SK-N-SH treated with all-trans-retinoic acid at 6 μM for 48 hours (cell line): Measurements from ENCODE around the gene ACKR4.

Experiments used
- ATAC-seq: fragments of 200-7000 bp; cut with Tn5 transposase; 3 replicates; pipeline ENCODE4 v1.9.1; 2020; ENCODE audit warnings: mild to moderate bottlenecking, moderate library complexity
- ARNTL ChIP-seq: fragments of 450-650 bp; formaldehyde crosslinking; IDR thresholded peaks from 2 replicates; pipeline ENCODE4 v1.5.0; 2020; ENCODE audit warnings: low read depth, mild to moderate bottlenecking, moderate library complexity, borderline replicate concordance
- BACH2 ChIP-seq: fragments of 250-450 bp; sonication (Bioruptor Pico); IDR thresholded peaks from 2 replicates; pipeline ENCODE4 v1.9.0; 2021; ENCODE audit warnings: mild to moderate bottlenecking, borderline replicate concordance
- CSDC2 ChIP-seq: fragments of 250-450 bp; sonication (Bioruptor Pico); IDR thresholded peaks from 2 replicates; pipeline ENCODE4 v1.5.0; 2020; ENCODE audit warnings: mild to moderate bottlenecking, moderate library complexity
- ESRRG ChIP-seq: fragments of 250-450 bp; sonication (Bioruptor Pico); IDR thresholded peaks from 2 replicates; pipeline ENCODE4 v1.6.1; 2021; ENCODE audit warnings: mild to moderate bottlenecking
- GLIS3 ChIP-seq: fragments of 250-450 bp; sonication (Bioruptor Pico); IDR thresholded peaks from 2 replicates; pipeline ENCODE4 v1.5.0; 2020; ENCODE audit warnings: mild to moderate bottlenecking, moderate library complexity
- ISL1 ChIP-seq: fragments of 250-450 bp; sonication (Bioruptor Pico); IDR thresholded peaks from 2 replicates; pipeline ENCODE4 v2.1.2; 2022; ENCODE audit warnings: mild to moderate bottlenecking, moderate library complexity
- OSR1 ChIP-seq: fragments of 250-450 bp; sonication (Bioruptor Pico); IDR thresholded peaks from 2 replicates; pipeline ENCODE4 v1.8.0; 2022; ENCODE audit warnings: moderate library complexity, mild to moderate bottlenecking, inconsistent platforms
- PPARA ChIP-seq: fragments of 250-450 bp; sonication (Bioruptor Pico); IDR thresholded peaks from 2 replicates; pipeline ENCODE4 v1.5.0; 2020; ENCODE audit warnings: mild to moderate bottlenecking, borderline replicate concordance
- RARB ChIP-seq: fragments of 250-450 bp; sonication (Bioruptor Pico); IDR thresholded peaks from 2 replicates; pipeline ENCODE4 v1.8.0; 2021; ENCODE audit warnings: mild to moderate bottlenecking, moderate library complexity
- SNAI2 ChIP-seq: fragments of 250-450 bp; sonication (Bioruptor Pico); IDR thresholded peaks from 2 replicates; pipeline ENCODE4 v1.5.0; 2020; ENCODE audit warnings: mild to moderate bottlenecking, moderate library complexity
- TOX ChIP-seq: fragments of 250-450 bp; sonication (Bioruptor Pico); IDR thresholded peaks from 2 replicates; pipeline ENCODE4 v1.8.0; 2021; ENCODE audit warnings: mild to moderate bottlenecking, moderate library complexity, borderline replicate concordance
- ZC3H10 ChIP-seq: fragments of 250-450 bp; sonication (Bioruptor Pico); IDR thresholded peaks from 2 replicates; pipeline ENCODE4 v1.5.1; 2021; ENCODE audit warnings: mild to moderate bottlenecking, moderate library complexity
- ZFP3 ChIP-seq: fragments of 250-450 bp; sonication (Bioruptor Pico); IDR thresholded peaks from 2 replicates; pipeline ENCODE4 v1.5.0; 2020; ENCODE audit warnings: mild to moderate bottlenecking, moderate library complexity
- ZFP30 ChIP-seq: fragments of 450-650 bp; formaldehyde crosslinking; IDR thresholded peaks from 2 replicates; pipeline ENCODE4 v1.5.0; 2022; ENCODE audit warnings: mild to moderate bottlenecking, moderate library complexity
- ZNF565 ChIP-seq: fragments of 450-650 bp; formaldehyde crosslinking; conservative IDR thresholded peaks from 2 replicates; pipeline ENCODE4 v1.5.0; 2020; ENCODE audit warnings: low read depth, mild to moderate bottlenecking, moderate library complexity
- ZNF70 ChIP-seq: fragments of 450-650 bp; formaldehyde crosslinking; IDR thresholded peaks from 2 replicates; pipeline ENCODE4 v1.5.0; 2020; ENCODE audit warnings: mild to moderate bottlenecking, moderate library complexity
- ZNF8 ChIP-seq: fragments of 450-650 bp; formaldehyde crosslinking; IDR thresholded peaks from 2 replicates; pipeline ENCODE4 v1.5.0; 2020; ENCODE audit warnings: mild to moderate bottlenecking, moderate library complexity
- TF ChIP-seq, protein P1 (sequence below): fragments of 250-450 bp; sonication (Bioruptor Pico); IDR thresholded peaks from 2 replicates; pipeline ENCODE4 v1.5.1; 2020; ENCODE audit warnings: low read depth, mild to moderate bottlenecking, moderate library complexity
- TF ChIP-seq, protein P2 (sequence below): fragments of 250-450 bp; sonication (Bioruptor Pico); IDR thresholded peaks from 2 replicates; pipeline ENCODE4 v1.5.0; 2020; ENCODE audit warnings: mild to moderate bottlenecking, moderate library complexity
- TF ChIP-seq, protein P3 (sequence below): fragments of 250-450 bp; sonication (Bioruptor Pico); IDR thresholded peaks from 2 replicates; pipeline ENCODE4 v1.8.0; 2021; ENCODE audit warnings: low read depth, mild to moderate bottlenecking, moderate library complexity, borderline replicate concordance

Gene ACKR4

GRCh38 chr3:132563420-132564069, 33.5 kb upstream of the ACKR4 start:
- no peak for ATAC-seq
- TF ChIP-seq SNAI2 (CRISPR knock-in tag): no peak
- TF ChIP-seq ARNTL (CRISPR knock-in tag): no peak
- TF ChIP-seq ZNF8 (CRISPR knock-in tag): no peak
- TF ChIP-seq, protein P1, sequence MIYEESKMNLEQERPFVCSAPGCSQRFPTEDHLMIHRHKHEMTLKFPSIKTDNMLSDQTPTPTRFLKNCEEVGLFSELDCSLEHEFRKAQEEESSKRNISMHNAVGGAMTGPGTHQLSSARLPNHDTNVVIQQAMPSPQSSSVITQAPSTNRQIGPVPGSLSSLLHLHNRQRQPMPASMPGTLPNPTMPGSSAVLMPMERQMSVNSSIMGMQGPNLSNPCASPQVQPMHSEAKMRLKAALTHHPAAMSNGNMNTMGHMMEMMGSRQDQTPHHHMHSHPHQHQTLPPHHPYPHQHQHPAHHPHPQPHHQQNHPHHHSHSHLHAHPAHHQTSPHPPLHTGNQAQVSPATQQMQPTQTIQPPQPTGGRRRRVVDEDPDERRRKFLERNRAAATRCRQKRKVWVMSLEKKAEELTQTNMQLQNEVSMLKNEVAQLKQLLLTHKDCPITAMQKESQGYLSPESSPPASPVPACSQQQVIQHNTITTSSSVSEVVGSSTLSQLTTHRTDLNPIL: no peak
- TF ChIP-seq ZNF70 (CRISPR knock-in tag): no peak
- TF ChIP-seq ZFP30 (CRISPR knock-in tag): no peak
- no peak for TF ChIP-seq RARB (CRISPR knock-in tag)
- no peak for TF ChIP-seq CSDC2
- TF ChIP-seq ZNF565 (CRISPR knock-in tag): no peak
- TF ChIP-seq, protein P2, sequence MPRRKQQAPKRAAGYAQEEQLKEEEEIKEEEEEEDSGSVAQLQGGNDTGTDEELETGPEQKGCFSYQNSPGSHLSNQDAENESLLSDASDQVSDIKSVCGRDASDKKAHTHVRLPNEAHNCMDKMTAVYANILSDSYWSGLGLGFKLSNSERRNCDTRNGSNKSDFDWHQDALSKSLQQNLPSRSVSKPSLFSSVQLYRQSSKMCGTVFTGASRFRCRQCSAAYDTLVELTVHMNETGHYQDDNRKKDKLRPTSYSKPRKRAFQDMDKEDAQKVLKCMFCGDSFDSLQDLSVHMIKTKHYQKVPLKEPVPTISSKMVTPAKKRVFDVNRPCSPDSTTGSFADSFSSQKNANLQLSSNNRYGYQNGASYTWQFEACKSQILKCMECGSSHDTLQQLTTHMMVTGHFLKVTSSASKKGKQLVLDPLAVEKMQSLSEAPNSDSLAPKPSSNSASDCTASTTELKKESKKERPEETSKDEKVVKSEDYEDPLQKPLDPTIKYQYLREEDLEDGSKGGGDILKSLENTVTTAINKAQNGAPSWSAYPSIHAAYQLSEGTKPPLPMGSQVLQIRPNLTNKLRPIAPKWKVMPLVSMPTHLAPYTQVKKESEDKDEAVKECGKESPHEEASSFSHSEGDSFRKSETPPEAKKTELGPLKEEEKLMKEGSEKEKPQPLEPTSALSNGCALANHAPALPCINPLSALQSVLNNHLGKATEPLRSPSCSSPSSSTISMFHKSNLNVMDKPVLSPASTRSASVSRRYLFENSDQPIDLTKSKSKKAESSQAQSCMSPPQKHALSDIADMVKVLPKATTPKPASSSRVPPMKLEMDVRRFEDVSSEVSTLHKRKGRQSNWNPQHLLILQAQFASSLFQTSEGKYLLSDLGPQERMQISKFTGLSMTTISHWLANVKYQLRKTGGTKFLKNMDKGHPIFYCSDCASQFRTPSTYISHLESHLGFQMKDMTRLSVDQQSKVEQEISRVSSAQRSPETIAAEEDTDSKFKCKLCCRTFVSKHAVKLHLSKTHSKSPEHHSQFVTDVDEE (CRISPR knock-in tag): no peak
- TF ChIP-seq ESRRG (CRISPR knock-in tag): no peak
- no peak for TF ChIP-seq GLIS3
- TF ChIP-seq ISL1: no peak
- TF ChIP-seq, protein P3, sequence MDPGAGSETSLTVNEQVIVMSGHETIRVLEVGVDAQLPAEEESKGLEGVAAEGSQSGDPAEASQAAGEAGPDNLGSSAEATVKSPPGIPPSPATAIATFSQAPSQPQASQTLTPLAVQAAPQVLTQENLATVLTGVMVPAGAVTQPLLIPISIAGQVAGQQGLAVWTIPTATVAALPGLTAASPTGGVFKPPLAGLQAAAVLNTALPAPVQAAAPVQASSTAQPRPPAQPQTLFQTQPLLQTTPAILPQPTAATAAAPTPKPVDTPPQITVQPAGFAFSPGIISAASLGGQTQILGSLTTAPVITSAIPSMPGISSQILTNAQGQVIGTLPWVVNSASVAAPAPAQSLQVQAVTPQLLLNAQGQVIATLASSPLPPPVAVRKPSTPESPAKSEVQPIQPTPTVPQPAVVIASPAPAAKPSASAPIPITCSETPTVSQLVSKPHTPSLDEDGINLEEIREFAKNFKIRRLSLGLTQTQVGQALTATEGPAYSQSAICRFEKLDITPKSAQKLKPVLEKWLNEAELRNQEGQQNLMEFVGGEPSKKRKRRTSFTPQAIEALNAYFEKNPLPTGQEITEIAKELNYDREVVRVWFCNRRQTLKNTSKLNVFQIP (CRISPR knock-in tag): no peak
- no peak for TF ChIP-seq OSR1 (CRISPR knock-in tag)
- TF ChIP-seq ZFP3: no peak
- TF ChIP-seq PPARA (CRISPR knock-in tag): no peak

GRCh38 chr3:132564070-132564465, 33.0 kb upstream of the ACKR4 start:
- TF ChIP-seq, protein P2 (CRISPR knock-in tag): no peak
- TF ChIP-seq PPARA (CRISPR knock-in tag): no peak
- TF ChIP-seq, protein P1: no peak
- TF ChIP-seq ESRRG (CRISPR knock-in tag): no peak
- no peak for TF ChIP-seq ZC3H10
- no peak for TF ChIP-seq BACH2
- TF ChIP-seq ZFP3: no peak
- TF ChIP-seq CSDC2: no peak
- TF ChIP-seq GLIS3: no peak
- TF ChIP-seq, protein P3 (CRISPR knock-in tag): no peak
- no peak for TF ChIP-seq ARNTL (CRISPR knock-in tag)
- no peak for TF ChIP-seq ZNF70 (CRISPR knock-in tag)
- TF ChIP-seq ZNF8 (CRISPR knock-in tag): no peak
- no peak for TF ChIP-seq ZFP30 (CRISPR knock-in tag)
- no peak for TF ChIP-seq TOX (CRISPR knock-in tag)
- no peak for TF ChIP-seq ZNF565 (CRISPR knock-in tag)
- no peak for TF ChIP-seq SNAI2 (CRISPR knock-in tag)
- no peak for TF ChIP-seq RARB (CRISPR knock-in tag)
- TF ChIP-seq, all 23 proteins: peak for 0
- no peak for ATAC-seq
